Measurements from ENCODE around the gene KCNH3.

- no peak for TF ChIP-seq CTCF (IDR thresholded peaks at IDR 0.05; ENCODE audit: insufficient read depth, low read length)
- no peak for TF ChIP-seq POLR2AphosphoS5 (IDR thresholded peaks at IDR 0.05; ENCODE audit: low read depth)
These were observed 26.0 kb downstream of the KCNH3 start for GRCh38 chr12:49564686-49565405.
